Fibroblast of gingiva (primary cell): ENCODE results near the gene ARID4B.
"Not testable (repeated sequence)": the region's sequence is repeated elsewhere in the genome, so short reads cannot be mapped to it uniquely, and the experiment has no call there.

Source experiments
- DNase-seq: peaks from one replicate; pipeline ENCODE4 v3.0.0-alpha.2; 2011; ENCODE audit warnings: low read depth

The ARID4B gene

GRCh38 chr1:235159930-235160329 is 168.0 kb downstream of the ARID4B start:
- not testable (repeated sequence) for DNase-seq

- DNase-seq, result not testable (repeated sequence)
Observed at GRCh38 chr1:235159284-235159683, 168.7 kb downstream of the ARID4B start.

- DNase-seq, result no peak
Observed at GRCh38 chr1:235158680-235159079, 169.3 kb downstream of the ARID4B start.

- no peak for DNase-seq
Observed at GRCh38 chr1:235157150-235157549, 170.8 kb downstream of the ARID4B start.

GRCh38 chr1:235156740-235157139 is 171.2 kb downstream of the ARID4B start:
- DNase-seq, result no peak

- no peak for DNase-seq
Observed at GRCh38 chr1:235156265-235156664, 171.7 kb downstream of the ARID4B start.

GRCh38 chr1:235152235-235152634 is 175.7 kb downstream of the ARID4B start:
- no peak for DNase-seq

GRCh38 chr1:235151033-235151432 is 176.9 kb downstream of the ARID4B start:
- no peak for DNase-seq

- no peak for DNase-seq
Observed at GRCh38 chr1:235149824-235150223, 178.2 kb downstream of the ARID4B start.

- DNase-seq, result no peak
Observed at GRCh38 chr1:235147269-235147668, 180.7 kb downstream of the ARID4B start.

- no peak for DNase-seq
Observed at GRCh38 chr1:235145639-235146038, 182.3 kb downstream of the ARID4B start.

GRCh38 chr1:235142991-235143390 is 185.0 kb downstream of the ARID4B start:
- no peak for DNase-seq

GRCh38 chr1:235139315-235139714 is 188.7 kb downstream of the ARID4B start:
- no peak for DNase-seq

- no peak for DNase-seq
Observed at GRCh38 chr1:235138821-235139220, 189.2 kb downstream of the ARID4B start.

- DNase-seq, result no peak
Observed at GRCh38 chr1:235136111-235136510, 191.9 kb downstream of the ARID4B start.

GRCh38 chr1:235134171-235134570 is 193.8 kb downstream of the ARID4B start:
- DNase-seq, result no peak

GRCh38 chr1:235133086-235133485 is 194.9 kb downstream of the ARID4B start:
- no peak for DNase-seq

GRCh38 chr1:235131961-235132360 is 196.0 kb downstream of the ARID4B start:
- no peak for DNase-seq

- no peak for DNase-seq
Observed at GRCh38 chr1:235130766-235131270, 197.2 kb downstream of the ARID4B start.

GRCh38 chr1:235129774-235130570 is 198.0 kb downstream of the ARID4B start:
- no peak for DNase-seq

GRCh38 chr1:235128456-235129328 is 199.3 kb downstream of the ARID4B start, which contains the start of gene TOMM20:
Gene TOMM20, minus strand, starts transcription at chr1:235128837. Its CDS starts 122 bp downstream, at chr1:235128715.
- DNase-seq, result peak; percentile 98

- no peak for DNase-seq
Observed at GRCh38 chr1:235127732-235128455, 200.1 kb downstream of the ARID4B start.
